ENCODE data around the gene FXYD5.
A peak's percentile ranks its signal among the peaks of the same experiment; 100 is the strongest.

The FXYD5 gene

GRCh38 chr19:35216833-35217648, 62.5 kb downstream of the FXYD5 start:
- peak; percentile 46 for DNase-seq

GRCh38 chr19:35217649-35217990, 63.1 kb downstream of the FXYD5 start:
- no peak for DNase-seq

- DNase-seq = no peak
Measured at GRCh38 chr19:35219008-35219407, 64.5 kb downstream of the FXYD5 start.
